Panc1 (cell line): ENCODE data around the gene MAPK8.

Experiments
- CTCF ChIP-seq: fragments of 450-650 bp; IDR thresholded peaks from 2 replicates; pipeline ENCODE4 v1.5.1; 2017; ENCODE audit warnings: mild to moderate bottlenecking
- POLR2AphosphoS5 ChIP-seq: IDR thresholded peaks from 2 replicates; pipeline ENCODE4 v1.6.1; 2012; ENCODE audit warnings: mild to moderate bottlenecking, low read depth, low read length, moderate library complexity
- REST ChIP-seq, 2 experiments: IDR thresholded peaks; 2 replicates each; pipeline ENCODE4 v1.6.1; 2011 to 2012; ENCODE audit warnings: low read depth in 2 of 2, control low read depth in 1 of 2, low read length in 1 of 2, mild to moderate bottlenecking in 1 of 2, moderate library complexity in 1 of 2; ENCODE audit not compliant: insufficient read depth in 1 of 2
- SIN3A ChIP-seq: IDR thresholded peaks from 2 replicates; pipeline ENCODE4 v1.6.1; 2012; ENCODE audit warnings: low read depth, mild to moderate bottlenecking, low read length, moderate library complexity, borderline replicate concordance; ENCODE audit not compliant: insufficient read depth
- TCF7L2 ChIP-seq: IDR thresholded peaks from 2 replicates; pipeline ENCODE4 v1.6.1; 2011; ENCODE audit warnings: mild to moderate bottlenecking, low read depth, low read length, inconsistent platforms

- TF ChIP-seq CTCF (no peak), POLR2AphosphoS5 (no peak), SIN3A (no peak), REST (IDR thresholded peaks at IDR 0.05; ENCODE audit: insufficient read depth in 1 of 2, low read depth in 2 of 2, low read length in 1 of 2) (no peak), TCF7L2 (no peak)
Measured at GRCh38 chr10:48377751-48378530, 71.5 kb downstream of the MAPK8 start.
